ENCODE results near the gene RAPGEF1.
"Not testable (repeated sequence)": the region's sequence is repeated elsewhere in the genome, so short reads cannot be mapped to it uniquely, and the experiment has no call there.

The RAPGEF1 gene

GRCh38 chr9:131658377-131659129 lies 81.3 kb downstream of the RAPGEF1 start:
- H3K9me3 ChIP-seq (ENCODE audit: insufficient read depth, low read depth, low read length) = no peaks in the 10 kb centered on the region
- no peaks in the 10 kb centered on the region for H3K27me3 ChIP-seq (ENCODE audit: insufficient read depth, low read length)
- no peaks in the 10 kb centered on the region for H3K36me3 ChIP-seq (ENCODE audit: insufficient read depth, low read depth, low read length)
- no peak overlapping the region for H3K4me3 ChIP-seq (ENCODE audit: low read length)
- H3K27ac ChIP-seq (ENCODE audit: low read length) = no peak overlapping the region
- H3K9ac ChIP-seq (ENCODE audit: low read depth, low read length) = no peak overlapping the region
- peaks cover 31% of the 10 kb centered on the region for H3K4me1 ChIP-seq (ENCODE audit: insufficient read depth, low read length)

- no peak overlapping the region for H3K27ac ChIP-seq (ENCODE audit: low read length)
Observed at GRCh38 chr9:131657940-131658339, 81.9 kb downstream of the RAPGEF1 start.

GRCh38 chr9:131657456-131657855 lies 82.4 kb downstream of the RAPGEF1 start:
- Histone ChIP-seq H3K9ac (ENCODE audit: low read depth, low read length) (no peak overlapping the region), H3K4me3 (ENCODE audit: low read length) (no peak overlapping the region), H3K9me3 (ENCODE audit: insufficient read depth, low read depth, low read length) (no peaks in the 10 kb centered on the region), H3K4me1 (ENCODE audit: insufficient read depth, low read length) (peaks cover 33% of the 10 kb centered on the region), H3K27ac (ENCODE audit: low read length) (no peak overlapping the region), H3K27me3 (ENCODE audit: insufficient read depth, low read length) (no peaks in the 10 kb centered on the region), H3K36me3 (ENCODE audit: insufficient read depth, low read depth, low read length) (no peaks in the 10 kb centered on the region)

More at GRCh38 chr9:131657940-131658339, 81.9 kb downstream of the RAPGEF1 start:
- Histone ChIP-seq H3K4me3 (ENCODE audit: low read length) (no peak overlapping the region), H3K9ac (ENCODE audit: low read depth, low read length) (no peak overlapping the region), H3K4me1 (ENCODE audit: insufficient read depth, low read length) (peaks cover 33% of the 10 kb centered on the region), H3K9me3 (ENCODE audit: insufficient read depth, low read depth, low read length) (no peaks in the 10 kb centered on the region), H3K27me3 (ENCODE audit: insufficient read depth, low read length) (no peaks in the 10 kb centered on the region), H3K36me3 (ENCODE audit: insufficient read depth, low read depth, low read length) (no peaks in the 10 kb centered on the region)

GRCh38 chr9:131657037-131657377 lies 82.9 kb downstream of the RAPGEF1 start:
- H3K27me3 ChIP-seq (ENCODE audit: insufficient read depth, low read length) = no peaks in the 10 kb centered on the region
- H3K4me3 ChIP-seq (ENCODE audit: low read length) = no peak overlapping the region
- H3K4me1 ChIP-seq (ENCODE audit: insufficient read depth, low read length) = peaks cover 31% of the 10 kb centered on the region
- H3K36me3 ChIP-seq (ENCODE audit: insufficient read depth, low read depth, low read length) = no peaks in the 10 kb centered on the region
- no peaks in the 10 kb centered on the region for H3K9me3 ChIP-seq (ENCODE audit: insufficient read depth, low read depth, low read length)
- no peak overlapping the region for H3K27ac ChIP-seq (ENCODE audit: low read length)
- H3K9ac ChIP-seq (ENCODE audit: low read depth, low read length) = no peak overlapping the region

- no peak overlapping the region for H3K9ac ChIP-seq (ENCODE audit: low read depth, low read length)
- no peaks in the 10 kb centered on the region for H3K27me3 ChIP-seq (ENCODE audit: insufficient read depth, low read length)
- no peak overlapping the region for H3K27ac ChIP-seq (ENCODE audit: low read length)
- no peak overlapping the region for H3K4me3 ChIP-seq (ENCODE audit: low read length)
- H3K36me3 ChIP-seq (ENCODE audit: insufficient read depth, low read depth, low read length) = no peaks in the 10 kb centered on the region
- no peaks in the 10 kb centered on the region for H3K9me3 ChIP-seq (ENCODE audit: insufficient read depth, low read depth, low read length)
- peaks cover 27% of the 10 kb centered on the region for H3K4me1 ChIP-seq (ENCODE audit: insufficient read depth, low read length)
Observed at GRCh38 chr9:131656356-131657036, 83.4 kb downstream of the RAPGEF1 start.

GRCh38 chr9:131654369-131654768 lies 85.5 kb downstream of the RAPGEF1 start:
- H3K27ac ChIP-seq (ENCODE audit: low read length); H3K36me3 ChIP-seq (ENCODE audit: insufficient read depth, low read depth, low read length); H3K9ac ChIP-seq (ENCODE audit: low read depth, low read length); H3K27me3 ChIP-seq (ENCODE audit: insufficient read depth, low read length); H3K9me3 ChIP-seq (ENCODE audit: insufficient read depth, low read depth, low read length); H3K4me3 ChIP-seq (ENCODE audit: low read length): not testable (repeated sequence)
- H3K4me1 ChIP-seq (ENCODE audit: insufficient read depth, low read length) = peaks cover 12% of the 10 kb centered on the region

- Histone ChIP-seq H3K4me1 (ENCODE audit: insufficient read depth, low read length) (0 out of 2 replicates have a peak, but pooled peaks cover 2% of the 10 kb centered on the region), H3K9ac (ENCODE audit: low read depth, low read length) (no peak overlapping the region), H3K27ac (ENCODE audit: low read length) (no peak overlapping the region), H3K9me3 (ENCODE audit: insufficient read depth, low read depth, low read length) (no peaks in the 10 kb centered on the region), H3K36me3 (ENCODE audit: insufficient read depth, low read depth, low read length) (peaks cover 10% of the 10 kb centered on the region), H3K4me3 (ENCODE audit: low read length) (no peak overlapping the region), H3K27me3 (ENCODE audit: insufficient read depth, low read length) (no peaks in the 10 kb centered on the region)
Observed at GRCh38 chr9:131651599-131651998, 88.3 kb downstream of the RAPGEF1 start.

- Histone ChIP-seq H3K27me3 (ENCODE audit: insufficient read depth, low read length) (no peaks in the 10 kb centered on the region), H3K36me3 (ENCODE audit: insufficient read depth, low read depth, low read length) (peaks cover 10% of the 10 kb centered on the region), H3K4me1 (ENCODE audit: insufficient read depth, low read length) (0 out of 2 replicates have a peak, but pooled peaks cover 2% of the 10 kb centered on the region), H3K9ac (ENCODE audit: low read depth, low read length) (no peak overlapping the region), H3K27ac (ENCODE audit: low read length) (no peak overlapping the region), H3K9me3 (ENCODE audit: insufficient read depth, low read depth, low read length) (no peaks in the 10 kb centered on the region), H3K4me3 (ENCODE audit: low read length) (no peak overlapping the region)
Observed at GRCh38 chr9:131651160-131651559, 88.7 kb downstream of the RAPGEF1 start.

- Histone ChIP-seq H3K4me3 (ENCODE audit: low read length) (no peak overlapping the region), H3K36me3 (ENCODE audit: insufficient read depth, low read depth, low read length) (peaks cover 10% of the 10 kb centered on the region), H3K4me1 (ENCODE audit: insufficient read depth, low read length) (peaks cover 5% of the 10 kb centered on the region; the same call in 1 of the 2 replicates), H3K9me3 (ENCODE audit: insufficient read depth, low read depth, low read length) (no peaks in the 10 kb centered on the region), H3K27ac (ENCODE audit: low read length) (no peak overlapping the region), H3K9ac (ENCODE audit: low read depth, low read length) (no peak overlapping the region), H3K27me3 (ENCODE audit: insufficient read depth, low read length) (no peaks in the 10 kb centered on the region)
Observed at GRCh38 chr9:131650254-131650653, 89.6 kb downstream of the RAPGEF1 start.

GRCh38 chr9:131649646-131650045 lies 90.2 kb downstream of the RAPGEF1 start:
- no peaks in the 10 kb centered on the region for H3K27me3 ChIP-seq (ENCODE audit: insufficient read depth, low read length)
- peaks cover 10% of the 10 kb centered on the region for H3K36me3 ChIP-seq (ENCODE audit: insufficient read depth, low read depth, low read length)
- H3K27ac ChIP-seq (ENCODE audit: low read length) = no peak overlapping the region
- no peaks in the 10 kb centered on the region for H3K9me3 ChIP-seq (ENCODE audit: insufficient read depth, low read depth, low read length)
- H3K4me3 ChIP-seq (ENCODE audit: low read length) = no peak overlapping the region
- H3K4me1 ChIP-seq (ENCODE audit: insufficient read depth, low read length) = peaks cover 7% of the 10 kb centered on the region; the same call in 1 of the 2 replicates
- no peak overlapping the region for H3K9ac ChIP-seq (ENCODE audit: low read depth, low read length)

GRCh38 chr9:131645078-131645776 lies 94.6 kb downstream of the RAPGEF1 start:
- Histone ChIP-seq H3K9ac (ENCODE audit: low read depth, low read length) (no peak overlapping the region), H3K4me3 (ENCODE audit: low read length) (no peak overlapping the region), H3K27me3 (ENCODE audit: insufficient read depth, low read length) (no peaks in the 10 kb centered on the region), H3K36me3 (ENCODE audit: insufficient read depth, low read depth, low read length) (peaks cover 15% of the 10 kb centered on the region), H3K4me1 (ENCODE audit: insufficient read depth, low read length) (peaks cover 12% of the 10 kb centered on the region), H3K9me3 (ENCODE audit: insufficient read depth, low read depth, low read length) (no peaks in the 10 kb centered on the region), H3K27ac (ENCODE audit: low read length) (no peak overlapping the region)
